SK-N-SH (cell line): ENCODE data around the gene NECTIN3. TPM values are rescaled to one million over a fixed set of nuclear protein-coding genes. Genes with fewer than 3 reads are reported as not detected.

ENCODE experiments used
- CTCF ChIA-PET: fragments of 300-600, 350-600 bp; formaldehyde crosslinking; extraction: SDS; loops from one replicate; lab custom pipeline; 2021; lab: Yijun Ruan, JAX
- POLR2A ChIA-PET: fragments of 350-600 bp; sonication (Branson Sonifier 250); formaldehyde crosslinking; extraction: SDS; loops from one replicate; lab custom pipeline; 2020; ENCODE audit warnings: antibody characterized with exemption, inconsistent platforms; lab: Yijun Ruan, JAX
- DNase-seq: peaks from one replicate; pipeline ENCODE4 v3.0.0; 2012
- H2AFZ ChIP-seq: fragments of 200-600 bp; sonication (generic); 2 replicates; pipeline ENCODE4 v1.8.1; 2016; ENCODE audit warnings: antibody characterized with exemption, mild to moderate bottlenecking, low read depth
- H3F3A ChIP-seq: fragments of 200-600 bp; sonication (generic); replicated peaks from 2 replicates; pipeline ENCODE3; 2016; ENCODE audit warnings: antibody characterized with exemption, mild to moderate bottlenecking; ENCODE audit not compliant: insufficient read depth
- H3K27ac ChIP-seq, 2 experiments: fragments of 200-500 bp in 1 of 2; fragments of 200-600 bp in 1 of 2; sonication (Bioruptor generic) in 1 of 2; sonication (generic), shearing (Covaris generic) in 1 of 2; 2 replicates each; pipeline versions ENCODE4 v1.5.1 to v1.6.1; 2014 to 2016; ENCODE audit warnings: low read depth in 2 of 2, inconsistent platforms in 1 of 2, low read length in 1 of 2, mild to moderate bottlenecking in 1 of 2, mixed read lengths in 1 of 2
- H3K27me3 ChIP-seq: fragments of 200-600 bp; sonication (generic), shearing (Covaris generic); 2 replicates; pipeline ENCODE4 v1.6.1; 2016; ENCODE audit warnings: mixed run types; ENCODE audit not compliant: insufficient read depth
- H3K36me3 ChIP-seq, 2 experiments: fragments of 200-500 bp in 1 of 2; fragments of 200-600 bp in 1 of 2; sonication (Bioruptor generic) in 1 of 2; sonication (generic) in 1 of 2; replicated peaks in 1 of 2; 2 replicates each; pipeline versions ENCODE3 to v1.5.1; 2014 to 2016; ENCODE audit warnings: low read length in 1 of 2, mild to moderate bottlenecking in 1 of 2; ENCODE audit not compliant: insufficient read depth in 2 of 2, control insufficient read depth in 1 of 2
- H3K4me1 ChIP-seq, 2 experiments: fragments of 200-500 bp in 1 of 2; fragments of 200-600 bp in 1 of 2; sonication (Bioruptor generic) in 1 of 2; sonication (generic), shearing (Covaris generic) in 1 of 2; 2 replicates each; pipeline versions ENCODE4 v1.5.1 to v1.6.1; 2014 to 2016; ENCODE audit warnings: low read depth in 1 of 2, low read length in 1 of 2, mixed run types in 1 of 2; ENCODE audit not compliant: insufficient read depth in 2 of 2, control insufficient read depth in 1 of 2
- H3K4me2 ChIP-seq: fragments of 200-600 bp; sonication (generic), shearing (Covaris generic); 2 replicates; pipeline ENCODE4 v1.6.1; 2017; ENCODE audit warnings: mixed run types
- H3K4me3 ChIP-seq, 2 experiments: fragments of 200-500 bp in 1 of 2; fragments of 200-600 bp in 1 of 2; sonication (Bioruptor generic) in 1 of 2; sonication (generic), shearing (Covaris generic) in 1 of 2; 2 replicates each; pipeline versions ENCODE4 v1.5.1 to v1.8.1; 2014 to 2016; ENCODE audit warnings: low read depth in 2 of 2, inconsistent platforms in 1 of 2, low read length in 1 of 2, mild to moderate bottlenecking in 1 of 2, mixed read lengths in 1 of 2, moderate library complexity in 1 of 2
- H3K79me2 ChIP-seq: fragments of 200-600 bp; sonication (generic); 2 replicates; pipeline ENCODE4 v1.8.1; 2017; ENCODE audit warnings: mild to moderate bottlenecking; ENCODE audit not compliant: insufficient read depth
- H3K9ac ChIP-seq: fragments of 200-600 bp; sonication (generic); 2 replicates; pipeline ENCODE4 v1.6.1; 2017; ENCODE audit warnings: mixed run types
- H3K9me2 ChIP-seq: fragments of 200-600 bp; sonication (generic); 2 replicates; pipeline ENCODE4 v1.6.1; 2017; ENCODE audit warnings: mixed run types
- H3K9me3 ChIP-seq: fragments of 200-600 bp; sonication (generic); 2 replicates; pipeline ENCODE4 v1.6.1; 2017; ENCODE audit warnings: mixed run types, mild to moderate bottlenecking, moderate library complexity
- H4K20me1 ChIP-seq: fragments of 200-600 bp; sonication (generic); 2 replicates; pipeline ENCODE4 v1.6.1; 2017; ENCODE audit warnings: mild to moderate bottlenecking, mixed run types; ENCODE audit not compliant: insufficient read depth
- EP300 ChIP-seq, 2 experiments: IDR thresholded peaks; 2 replicates each; pipeline versions ENCODE4 v1.4.0 to v1.6.1; 2012; ENCODE audit warnings: borderline replicate concordance in 1 of 2, low read depth in 1 of 2, low read length in 1 of 2
- EZH2phosphoT487 ChIP-seq: fragments of 200-600 bp; sonication (generic); IDR thresholded peaks from 2 replicates; pipeline ENCODE4 v1.6.1; 2017; ENCODE audit warnings: low read depth, mixed run types, mild to moderate bottlenecking, antibody characterized with exemption, moderate library complexity, borderline replicate concordance
- FOXJ3 ChIP-seq: sonication (generic); formaldehyde crosslinking; IDR thresholded peaks from 2 replicates; pipeline ENCODE4 v1.5.1; 2020; ENCODE audit warnings: mild to moderate bottlenecking, missing genetic modification reagents
- GATA2 ChIP-seq: sonication (generic); formaldehyde crosslinking; IDR thresholded peaks from 2 replicates; pipeline ENCODE4 v1.5.0; 2020; ENCODE audit warnings: mild to moderate bottlenecking, missing genetic modification reagents
- MXI1 ChIP-seq: IDR thresholded peaks from 2 replicates; pipeline ENCODE4 v1.6.1; 2012; ENCODE audit warnings: mild to moderate bottlenecking, low read depth, low read length, improper control_type of control experiment
- NFIC ChIP-seq: IDR thresholded peaks from 2 replicates; pipeline ENCODE4 v1.4.0; 2012; ENCODE audit warnings: borderline replicate concordance
- POLR2AphosphoS5 ChIP-seq: IDR thresholded peaks from 2 replicates; pipeline ENCODE4 v1.6.1; 2012; ENCODE audit warnings: low read depth, low read length
- RCOR1 ChIP-seq: fragments of 150-350 bp; IDR thresholded peaks from 2 replicates; pipeline ENCODE4 v1.6.1; 2017; ENCODE audit warnings: antibody characterized with exemption, low read length
- REST ChIP-seq: IDR thresholded peaks from 2 replicates; pipeline ENCODE4 v1.6.1; 2012; ENCODE audit warnings: mild to moderate bottlenecking, low read depth, low read length, moderate library complexity
- RFX5 ChIP-seq: IDR thresholded peaks from 2 replicates; pipeline ENCODE4 v1.6.1; 2012; ENCODE audit warnings: mild to moderate bottlenecking, improper control_type of control experiment, low read length
- RXRA ChIP-seq: IDR thresholded peaks from 2 replicates; pipeline ENCODE4 v1.4.0; 2012; ENCODE audit warnings: low read depth, mild to moderate bottlenecking, borderline replicate concordance
- SIN3A ChIP-seq: IDR thresholded peaks from 2 replicates; pipeline ENCODE4 v1.6.1; 2012; ENCODE audit warnings: low read depth, mild to moderate bottlenecking, low read length, moderate library complexity, borderline replicate concordance
- SMC3 ChIP-seq: IDR thresholded peaks from 2 replicates; pipeline ENCODE4 v1.6.1; 2012; ENCODE audit warnings: low read depth, low read length, improper control_type of control experiment
- TAF1 ChIP-seq: IDR thresholded peaks from 2 replicates; pipeline ENCODE4 v1.6.1; 2012; ENCODE audit warnings: low read depth, mild to moderate bottlenecking, low read length, moderate library complexity, borderline replicate concordance
- USF2 ChIP-seq: fragments of 150-350 bp; IDR thresholded peaks from 2 replicates; pipeline ENCODE4 v1.6.1; 2017; ENCODE audit warnings: antibody characterized with exemption, low read length, low read depth, borderline replicate concordance
- YY1 ChIP-seq: IDR thresholded peaks from 2 replicates; pipeline ENCODE4 v1.4.0; 2012; ENCODE audit warnings: low read depth, mild to moderate bottlenecking
- polyA plus RNA-seq, 3 experiments: library from polyadenylated mRNA; depleted of rRNA; stranded (reverse); fragments of >200 nt; gene quantifications; 2 replicates each; pipeline ENCODE4 v1.2.3, GENCODE V29; 2012
- TF ChIP-seq, protein P1 (sequence below): IDR thresholded peaks from 2 replicates; pipeline ENCODE4 v1.4.0; 2012; ENCODE audit warnings: low read depth, borderline replicate concordance
- TF ChIP-seq, protein P2 (sequence below): fragments of 150-350 bp; IDR thresholded peaks from 2 replicates; pipeline ENCODE4 v1.6.1; 2016; ENCODE audit warnings: mild to moderate bottlenecking, low read depth, low read length
- TF ChIP-seq, protein P3 (sequence below): IDR thresholded peaks from 2 replicates; pipeline ENCODE4; 2012

The NECTIN3 gene
- polyA plus RNA-seq, 1 of the 3 experiments (the other 2 are of a cell fraction): 8.9 TPM

DNA sequence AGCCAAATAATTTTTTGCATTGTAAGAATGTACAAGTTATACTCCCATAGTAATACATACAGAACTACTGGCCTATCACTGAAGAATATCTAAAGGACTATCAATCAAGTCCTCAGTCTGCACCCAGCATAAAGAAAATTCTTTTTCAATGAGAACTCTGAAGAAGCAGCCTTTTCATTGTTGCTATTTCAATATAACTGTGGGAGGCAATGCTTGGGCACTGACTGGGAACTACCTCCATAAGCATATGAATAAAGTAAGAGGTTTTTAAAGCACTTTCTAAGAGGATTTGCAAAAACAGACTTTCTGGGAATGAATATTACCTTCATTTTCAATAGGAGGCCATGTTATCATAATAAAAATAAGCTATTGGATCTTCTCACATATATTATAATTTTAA lies 24.6 kb upstream of the NECTIN3 start:
- Histone ChIP-seq H3K79me2 (no peaks in the 10 kb centered on the region), H3K27ac (no peak overlapping the region), H3K9ac (no peak overlapping the region), H2AFZ (no peak overlapping the region), H3K27me3 (no peaks in the 10 kb centered on the region), H4K20me1 (no peaks in the 10 kb centered on the region), H3K4me2 (no peak overlapping the region), H3K36me3 (no peaks in the 10 kb centered on the region), H3K4me1 (no peaks in the 10 kb centered on the region), H3K9me2 (no peaks in the 10 kb centered on the region), H3K4me3 (no peak overlapping the region), H3F3A (no peaks in the 10 kb centered on the region), H3K9me3 (no peaks in the 10 kb centered on the region)
- DNase-seq: no peak
- CTCF ChIA-PET: interaction anchor here (1.0 kb wide), 1 partner anchor 19 kb away, joined by 3 read pairs; no protein-coding TSS in a partner anchor
- TF ChIP-seq SIN3A (no peak), MXI1 (no peak), REST (no peak), EZH2phosphoT487 (no peak), GATA2 (CRISPR knock-in tag) (no peak), EP300 (IDR thresholded peaks at IDR 0.05; ENCODE audit: borderline replicate concordance in 1 of 2, low read depth in 1 of 2, low read length in 1 of 2) (no peak), USF2 (no peak), RXRA (no peak), FOXJ3 (CRISPR knock-in tag) (no peak), RCOR1 (no peak), YY1 (no peak), SMC3 (no peak), POLR2AphosphoS5 (no peak), RFX5 (no peak), NFIC (no peak), TAF1 (no peak)
- TF ChIP-seq, protein P1, sequence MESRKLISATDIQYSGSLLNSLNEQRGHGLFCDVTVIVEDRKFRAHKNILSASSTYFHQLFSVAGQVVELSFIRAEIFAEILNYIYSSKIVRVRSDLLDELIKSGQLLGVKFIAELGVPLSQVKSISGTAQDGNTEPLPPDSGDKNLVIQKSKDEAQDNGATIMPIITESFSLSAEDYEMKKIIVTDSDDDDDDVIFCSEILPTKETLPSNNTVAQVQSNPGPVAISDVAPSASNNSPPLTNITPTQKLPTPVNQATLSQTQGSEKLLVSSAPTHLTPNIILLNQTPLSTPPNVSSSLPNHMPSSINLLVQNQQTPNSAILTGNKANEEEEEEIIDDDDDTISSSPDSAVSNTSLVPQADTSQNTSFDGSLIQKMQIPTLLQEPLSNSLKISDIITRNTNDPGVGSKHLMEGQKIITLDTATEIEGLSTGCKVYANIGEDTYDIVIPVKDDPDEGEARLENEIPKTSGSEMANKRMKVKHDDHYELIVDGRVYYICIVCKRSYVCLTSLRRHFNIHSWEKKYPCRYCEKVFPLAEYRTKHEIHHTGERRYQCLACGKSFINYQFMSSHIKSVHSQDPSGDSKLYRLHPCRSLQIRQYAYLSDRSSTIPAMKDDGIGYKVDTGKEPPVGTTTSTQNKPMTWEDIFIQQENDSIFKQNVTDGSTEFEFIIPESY: no peak
- TF ChIP-seq, protein P2, sequence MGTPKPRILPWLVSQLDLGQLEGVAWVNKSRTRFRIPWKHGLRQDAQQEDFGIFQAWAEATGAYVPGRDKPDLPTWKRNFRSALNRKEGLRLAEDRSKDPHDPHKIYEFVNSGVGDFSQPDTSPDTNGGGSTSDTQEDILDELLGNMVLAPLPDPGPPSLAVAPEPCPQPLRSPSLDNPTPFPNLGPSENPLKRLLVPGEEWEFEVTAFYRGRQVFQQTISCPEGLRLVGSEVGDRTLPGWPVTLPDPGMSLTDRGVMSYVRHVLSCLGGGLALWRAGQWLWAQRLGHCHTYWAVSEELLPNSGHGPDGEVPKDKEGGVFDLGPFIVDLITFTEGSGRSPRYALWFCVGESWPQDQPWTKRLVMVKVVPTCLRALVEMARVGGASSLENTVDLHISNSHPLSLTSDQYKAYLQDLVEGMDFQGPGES: no peak
- TF ChIP-seq, protein P3, sequence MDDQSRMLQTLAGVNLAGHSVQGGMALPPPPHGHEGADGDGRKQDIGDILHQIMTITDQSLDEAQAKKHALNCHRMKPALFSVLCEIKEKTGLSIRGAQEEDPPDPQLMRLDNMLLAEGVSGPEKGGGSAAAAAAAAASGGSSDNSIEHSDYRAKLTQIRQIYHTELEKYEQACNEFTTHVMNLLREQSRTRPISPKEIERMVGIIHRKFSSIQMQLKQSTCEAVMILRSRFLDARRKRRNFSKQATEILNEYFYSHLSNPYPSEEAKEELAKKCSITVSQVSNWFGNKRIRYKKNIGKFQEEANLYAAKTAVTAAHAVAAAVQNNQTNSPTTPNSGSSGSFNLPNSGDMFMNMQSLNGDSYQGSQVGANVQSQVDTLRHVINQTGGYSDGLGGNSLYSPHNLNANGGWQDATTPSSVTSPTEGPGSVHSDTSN: no peak
- POLR2A ChIA-PET: interaction anchor here (0.7 kb wide), 1 partner anchor 1482 kb away, joined by 3 read pairs; no protein-coding TSS in a partner anchor
